Activated CD4-positive, alpha-beta memory T cell treated with anti-CD3 and anti-CD28 coated beads, Interleukin-2, amount 10 ng/mL, durations not matched to agents 7 days and 5 days (primary cell): ENCODE measurements around the gene BPHL. TPM values are rescaled to one million over a fixed set of nuclear protein-coding genes. Genes with fewer than 3 reads are reported as not detected.
"Not testable (repeated sequence)": the region's sequence is repeated elsewhere in the genome, so short reads cannot be mapped to it uniquely, and the experiment has no call there.

Source experiments
- CTCF ChIA-PET: fragments of 350-600 bp; sonication (Branson Sonifier 250); formaldehyde crosslinking; loops from one replicate; lab custom pipeline; 2021; ENCODE audit warnings: antibody characterized with exemption, inconsistent platforms; lab: Charles Lee
- POLR2A ChIA-PET: fragments of 350-600 bp; sonication (Branson Sonifier 250); formaldehyde crosslinking; loops from one replicate; lab custom pipeline; 2021; ENCODE audit warnings: antibody characterized with exemption; lab: Charles Lee
- DNase-seq: peaks from one replicate; pipeline ENCODE4 v3.0.0-alpha.2; 2020
- H3K27ac Mint-ChIP-seq: one replicate; pipeline ENCODE4 v1.8.0; 2021; ENCODE audit warnings: mild to moderate bottlenecking, mixed read lengths
- H3K27me3 Mint-ChIP-seq: one replicate; pipeline ENCODE4 v1.8.0; 2021; ENCODE audit warnings: mixed read lengths
- H3K36me3 Mint-ChIP-seq: one replicate; pipeline ENCODE4 v1.8.0; 2021; ENCODE audit warnings: low read depth, mixed read lengths
- H3K4me1 Mint-ChIP-seq: one replicate; pipeline ENCODE4 v1.8.0; 2021; ENCODE audit warnings: mixed read lengths
- H3K4me3 Mint-ChIP-seq: one replicate; pipeline ENCODE4 v1.8.0; 2021; ENCODE audit warnings: mild to moderate bottlenecking, mixed read lengths
- H3K9me3 Mint-ChIP-seq: one replicate; pipeline ENCODE4 v1.8.0; 2021; ENCODE audit warnings: mixed read lengths
- total RNA-seq, 2 experiments: library from RNA; stranded (reverse); gene quantifications; one replicate each; pipeline ENCODE4 v1.2.3, GENCODE V29; 2021

Gene BPHL
- total RNA-seq, 2 experiments from 2014 or later = 7.3 to 9.2 TPM

GRCh38 chr6:3195695-3196497 is 77.4 kb downstream of the BPHL start:
- H3K4me1 Mint-ChIP-seq = no peaks in the 10 kb centered on the region
- peaks cover 13% of the 10 kb centered on the region for H3K27me3 Mint-ChIP-seq
- no peak for DNase-seq
- CTCF ChIA-PET = no interaction called here
- no peak overlapping the region for H3K4me3 Mint-ChIP-seq
- no peaks in the 10 kb centered on the region for H3K36me3 Mint-ChIP-seq
- H3K9me3 Mint-ChIP-seq = peaks cover 2% of the 10 kb centered on the region
- POLR2A ChIA-PET = no interaction called here
- no peak overlapping the region for H3K27ac Mint-ChIP-seq

- H3K4me1 Mint-ChIP-seq = no peaks in the 10 kb centered on the region
- no peaks in the 10 kb centered on the region for H3K36me3 Mint-ChIP-seq
- no peak for DNase-seq
- POLR2A ChIA-PET = no interaction called here
- CTCF ChIA-PET = no interaction called here
- H3K27ac Mint-ChIP-seq = no peak overlapping the region
- H3K4me3 Mint-ChIP-seq = no peak overlapping the region
- peaks cover 2% of the 10 kb centered on the region for H3K9me3 Mint-ChIP-seq
- peaks cover 17% of the 10 kb centered on the region for H3K27me3 Mint-ChIP-seq
Observed at GRCh38 chr6:3196770-3197169, 78.3 kb downstream of the BPHL start.

GRCh38 chr6:3197734-3198133 is 79.2 kb downstream of the BPHL start:
- CTCF ChIA-PET, H3K9me3 Mint-ChIP-seq, POLR2A ChIA-PET: not testable (repeated sequence)

GRCh38 chr6:3199382-3199781 is 80.9 kb downstream of the BPHL start:
- DNase-seq = no peak
- Mint-ChIP-seq H3K27ac (no peak overlapping the region), H3K4me1 (no peaks in the 10 kb centered on the region), H3K4me3 (no peak overlapping the region), H3K9me3 (peaks cover 2% of the 10 kb centered on the region), H3K27me3 (peaks cover 28% of the 10 kb centered on the region), H3K36me3 (no peaks in the 10 kb centered on the region)
- POLR2A ChIA-PET = no interaction called here
- CTCF ChIA-PET = no interaction called here

More at GRCh38 chr6:3197734-3198133, 79.2 kb downstream of the BPHL start:
- DNase-seq, H3K4me3 Mint-ChIP-seq, H3K27ac Mint-ChIP-seq, H3K4me1 Mint-ChIP-seq, H3K36me3 Mint-ChIP-seq: not testable (repeated sequence)
- H3K27me3 Mint-ChIP-seq = peaks cover 18% of the 10 kb centered on the region

GRCh38 chr6:3200682-3201081 is 82.2 kb downstream of the BPHL start:
- H3K4me3 Mint-ChIP-seq = no peak overlapping the region
- H3K9me3 Mint-ChIP-seq = peaks cover 2% of the 10 kb centered on the region
- POLR2A ChIA-PET = no interaction called here
- no peak overlapping the region for H3K27ac Mint-ChIP-seq
- CTCF ChIA-PET = interaction anchor here (1.4 kb wide), 1 partner anchor 51 kb away, joined by 5 read pairs; no protein-coding TSS in a partner anchor
- no peaks in the 10 kb centered on the region for H3K36me3 Mint-ChIP-seq
- H3K27me3 Mint-ChIP-seq = peaks cover 29% of the 10 kb centered on the region
- DNase-seq = no peak
- no peaks in the 10 kb centered on the region for H3K4me1 Mint-ChIP-seq

- no peaks in the 10 kb centered on the region for H3K4me1 Mint-ChIP-seq
- no peaks in the 10 kb centered on the region for H3K36me3 Mint-ChIP-seq
- DNase-seq = no peak
- no peak overlapping the region for H3K4me3 Mint-ChIP-seq
- H3K27ac Mint-ChIP-seq = no peak overlapping the region
- H3K9me3 Mint-ChIP-seq = peaks cover 2% of the 10 kb centered on the region
- POLR2A ChIA-PET = no interaction called here
- CTCF ChIA-PET = interaction anchor here (1.4 kb wide), 1 partner anchor 50 kb away, joined by 5 read pairs; no protein-coding TSS in a partner anchor
- peaks cover 29% of the 10 kb centered on the region for H3K27me3 Mint-ChIP-seq
Observed at GRCh38 chr6:3201388-3201787, 82.9 kb downstream of the BPHL start.

Other genes with a start within 250 kb of the BPHL start
- 10 to 100 TPM; 50.0 to 51.3 TPM for gene SERPINB9, start 215.4 kb upstream of the BPHL start, total RNA-seq
- gene SERPINB6, start 147.1 kb upstream of the BPHL start, total RNA-seq = 10 to 100 TPM; 19.8 to 20.1 TPM
- gene NQO2, start 118.8 kb upstream of the BPHL start, total RNA-seq = 10 to 100 TPM; 37.7 to 38.4 TPM
- gene RIPK1, start 50.2 kb upstream of the BPHL start, total RNA-seq = 10 to 100 TPM; 33.1 to 33.3 TPM
- 1 to 10 TPM; 2.5 to 3.6 TPM for gene TUBB2A, start 38.8 kb downstream of the BPHL start, total RNA-seq
- not detected for gene TUBB2B, start 108.9 kb downstream of the BPHL start, total RNA-seq
- gene PSMG4, start 140.2 kb downstream of the BPHL start, total RNA-seq = 10 to 100 TPM; 19.8 to 21.4 TPM